ENCODE measurements around the gene PAWR.
A peak's percentile ranks its signal among the peaks of the same experiment; 100 is the strongest.
"Not testable (repeated sequence)": the region's sequence is repeated elsewhere in the genome, so short reads cannot be mapped to it uniquely, and the experiment has no call there.

Gene PAWR

GRCh38 chr12:79587368-79587767, 103.4 kb downstream of the PAWR start:
- no peak for DNase-seq

- no peak for DNase-seq
Observed at GRCh38 chr12:79585147-79585546, 105.6 kb downstream of the PAWR start.

GRCh38 chr12:79573820-79574219, 116.9 kb downstream of the PAWR start:
- DNase-seq = no peak

GRCh38 chr12:79569679-79570078, 121.1 kb downstream of the PAWR start:
- DNase-seq = no peak

- DNase-seq = no peak
Observed at GRCh38 chr12:79567175-79567563, 123.6 kb downstream of the PAWR start.

- DNase-seq = no peak
Observed at GRCh38 chr12:79566452-79567174, 124.2 kb downstream of the PAWR start.

- DNase-seq = not testable (repeated sequence)
Observed at GRCh38 chr12:79564727-79565350, 125.9 kb downstream of the PAWR start.

- DNase-seq = no peak
Observed at GRCh38 chr12:79563021-79563740, 127.6 kb downstream of the PAWR start.

GRCh38 chr12:79561401-79562132, 129.2 kb downstream of the PAWR start:
- DNase-seq = no peak

- DNase-seq = no peak
Observed at GRCh38 chr12:79560225-79560889, 130.4 kb downstream of the PAWR start.

- DNase-seq = no peak
Observed at GRCh38 chr12:79559591-79559990, 131.2 kb downstream of the PAWR start.

- no peak for DNase-seq
Observed at GRCh38 chr12:79558924-79559469, 131.8 kb downstream of the PAWR start.

- no peak for DNase-seq
Observed at GRCh38 chr12:79557690-79558315, 133.0 kb downstream of the PAWR start.

- DNase-seq = peak in 1 of 2 donors; percentile 58
Observed at GRCh38 chr12:79555028-79555925, 135.5 kb downstream of the PAWR start.

- no peak for DNase-seq
Observed at GRCh38 chr12:79553863-79554574, 136.7 kb downstream of the PAWR start.

- no peak for DNase-seq
Observed at GRCh38 chr12:79552192-79552591, 138.6 kb downstream of the PAWR start.

- DNase-seq = no peak
Observed at GRCh38 chr12:79549531-79550271, 141.1 kb downstream of the PAWR start.

- DNase-seq = no peak
Observed at GRCh38 chr12:79548610-79548924, 142.2 kb downstream of the PAWR start.

Measured in hippocampal formation (tissue), 2 donors.